Fibroblast of upper back skin (primary cell): ENCODE data around the gene LIMS1.
"Not testable (repeated sequence)": the region's sequence is repeated elsewhere in the genome, so short reads cannot be mapped to it uniquely, and the experiment has no call there.

ENCODE experiments used
- DNase-seq: peaks from one replicate; pipeline ENCODE4 v3.0.0-alpha.2; 2013

The LIMS1 gene, protein sequence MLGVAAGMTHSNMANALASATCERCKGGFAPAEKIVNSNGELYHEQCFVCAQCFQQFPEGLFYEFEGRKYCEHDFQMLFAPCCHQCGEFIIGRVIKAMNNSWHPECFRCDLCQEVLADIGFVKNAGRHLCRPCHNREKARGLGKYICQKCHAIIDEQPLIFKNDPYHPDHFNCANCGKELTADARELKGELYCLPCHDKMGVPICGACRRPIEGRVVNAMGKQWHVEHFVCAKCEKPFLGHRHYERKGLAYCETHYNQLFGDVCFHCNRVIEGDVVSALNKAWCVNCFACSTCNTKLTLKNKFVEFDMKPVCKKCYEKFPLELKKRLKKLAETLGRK

DNA sequence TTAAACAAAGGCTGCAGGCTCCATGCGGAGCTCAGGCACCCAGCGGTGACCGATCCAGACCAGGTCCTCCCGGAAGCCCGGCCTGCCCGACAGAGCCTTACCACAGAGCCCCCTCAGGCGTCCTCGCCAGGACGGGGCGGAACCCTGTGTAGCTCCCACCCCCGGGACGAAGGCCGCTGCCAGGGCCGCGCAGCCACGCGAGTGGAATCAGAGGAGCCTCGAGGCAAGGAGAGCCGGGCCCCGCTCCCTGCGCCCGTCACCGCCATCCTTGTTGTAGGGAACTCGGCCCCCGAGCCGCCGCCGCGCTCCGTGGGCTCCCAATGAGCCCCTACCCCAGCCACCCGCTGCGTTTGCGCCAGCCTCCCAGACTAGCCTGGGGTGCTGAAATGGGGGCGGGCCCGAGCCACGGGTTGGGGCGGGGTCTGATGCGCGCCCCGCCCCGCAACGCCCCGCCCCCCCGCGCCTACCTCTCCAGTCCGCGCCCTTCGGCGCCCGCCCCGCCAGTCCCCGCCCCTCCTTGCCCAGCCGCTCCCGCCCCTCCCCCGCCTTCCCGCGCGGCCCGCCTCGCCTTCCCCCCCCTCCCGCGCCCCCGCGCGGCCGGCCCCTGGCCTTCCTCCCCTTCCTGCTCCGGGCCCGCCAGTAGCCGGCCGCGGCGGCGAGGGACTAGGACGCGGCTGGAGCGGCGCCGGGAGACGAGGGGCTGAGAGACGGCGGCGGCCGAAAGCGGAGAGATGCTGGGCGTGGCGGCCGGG, at the start of gene LIMS1:
Gene LIMS1, plus strand, starts transcription at position 639 of the 752 bp plus-strand sequence. Its CDS starts 93 bp downstream, at position 732.
- DNase-seq: peak; percentile 88

DNA sequence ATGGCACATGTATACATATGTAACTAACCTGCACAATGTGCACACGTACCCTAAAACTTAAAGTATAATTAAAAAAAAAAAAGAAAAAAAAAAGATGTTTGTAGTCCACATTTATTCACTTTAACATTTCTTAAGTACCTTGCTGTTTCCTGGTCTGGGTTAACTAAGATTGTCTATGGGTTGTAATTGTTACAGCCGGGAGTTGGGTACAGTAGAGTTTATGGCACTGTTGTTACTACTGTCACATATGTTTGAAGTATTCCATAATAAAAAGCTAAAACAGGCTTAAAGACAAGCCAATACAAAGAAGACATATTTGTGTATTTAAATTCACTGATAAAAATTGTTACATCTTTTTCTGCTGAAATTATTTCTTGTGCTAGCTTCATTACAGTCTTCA, 49.0 kb upstream of the LIMS1 start:
- DNase-seq: no peak

DNA sequence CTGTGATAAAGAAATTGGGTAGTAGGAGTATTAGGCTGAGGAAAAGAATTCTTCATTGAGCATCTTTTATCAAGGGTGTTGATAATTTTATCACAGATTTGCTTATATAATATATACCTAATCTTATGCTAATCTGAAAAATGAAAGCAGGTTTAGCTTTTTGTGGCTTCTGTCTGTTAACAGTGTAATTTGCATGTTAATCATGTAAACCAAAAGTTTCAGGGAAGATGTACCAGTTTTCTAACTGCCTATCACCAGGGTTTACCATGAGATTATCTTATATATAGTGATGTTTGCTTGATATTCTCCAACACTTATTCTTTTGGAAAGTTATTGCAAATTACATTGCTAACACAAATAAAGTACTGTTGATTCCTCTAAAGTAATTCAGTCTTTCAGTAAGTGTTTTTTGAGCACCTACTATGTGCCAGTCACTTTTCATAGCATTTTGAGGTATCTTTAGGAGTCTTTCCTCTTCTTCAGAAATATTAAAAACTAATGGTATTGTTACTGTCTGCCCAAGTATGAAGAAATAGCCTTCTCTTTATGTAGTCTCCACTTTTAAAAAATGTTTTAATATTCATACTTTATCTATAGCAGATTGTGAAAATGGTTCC, 43.7 kb upstream of the LIMS1 start:
- DNase-seq: no peak

DNA sequence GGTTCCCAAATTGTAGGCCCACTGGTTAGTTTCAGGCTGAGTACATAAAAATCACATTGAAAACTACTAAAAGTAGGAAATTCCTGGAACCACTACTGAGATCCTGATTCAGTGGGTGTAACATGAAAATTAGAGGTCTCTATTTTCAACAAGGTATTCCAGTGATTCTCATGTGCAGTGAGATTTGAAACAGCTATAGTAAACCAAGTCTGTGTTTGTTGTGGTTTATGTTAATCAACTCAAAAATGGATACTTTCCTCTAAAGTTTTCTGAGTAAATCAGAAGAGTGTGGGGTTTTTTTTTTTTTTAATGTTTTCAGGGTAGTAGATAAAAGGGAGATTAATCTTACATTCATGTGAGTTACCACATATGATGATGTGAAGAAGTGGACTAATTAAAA, 42.4 kb upstream of the LIMS1 start:
- no peak for DNase-seq

DNA sequence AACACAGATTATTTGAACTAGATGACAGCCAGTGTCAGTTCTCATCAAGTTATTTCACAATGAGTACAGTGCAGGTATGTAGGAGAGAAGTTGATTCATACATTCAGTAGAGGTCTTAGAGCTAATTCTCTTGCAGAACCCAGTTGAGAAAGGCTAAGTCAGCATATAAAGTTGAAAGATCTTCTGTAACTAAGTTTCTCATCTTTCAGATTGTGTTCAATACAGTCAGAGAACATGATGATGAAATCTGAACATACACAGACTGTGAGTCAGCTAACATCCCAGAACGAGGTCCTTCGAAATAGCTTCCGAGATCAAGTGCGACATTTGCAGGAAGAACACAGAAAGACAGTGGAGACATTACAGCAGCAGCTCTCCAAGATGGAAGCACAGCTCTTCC, 41.9 kb upstream of the LIMS1 start:
- DNase-seq: peak; percentile 93

DNA sequence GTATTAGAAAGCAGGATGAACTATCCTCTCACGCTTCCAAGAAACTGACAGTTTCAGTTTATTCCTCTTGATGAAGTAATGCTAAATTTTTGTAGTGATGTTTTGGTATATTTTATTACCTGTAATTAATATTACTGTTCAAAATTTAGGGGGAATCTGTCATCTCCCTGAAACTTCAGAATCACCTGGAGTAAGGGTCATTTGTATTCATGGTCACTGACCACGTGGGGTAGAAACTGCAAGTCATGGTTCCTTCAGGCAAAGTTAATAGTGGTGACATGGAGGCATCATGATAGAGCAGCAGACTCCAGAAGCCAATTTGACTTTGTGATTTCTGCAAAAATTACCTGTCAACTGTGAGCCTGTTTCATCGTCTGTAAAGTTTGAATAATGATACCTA, 38.1 kb upstream of the LIMS1 start:
- DNase-seq: not testable (repeated sequence)

DNA sequence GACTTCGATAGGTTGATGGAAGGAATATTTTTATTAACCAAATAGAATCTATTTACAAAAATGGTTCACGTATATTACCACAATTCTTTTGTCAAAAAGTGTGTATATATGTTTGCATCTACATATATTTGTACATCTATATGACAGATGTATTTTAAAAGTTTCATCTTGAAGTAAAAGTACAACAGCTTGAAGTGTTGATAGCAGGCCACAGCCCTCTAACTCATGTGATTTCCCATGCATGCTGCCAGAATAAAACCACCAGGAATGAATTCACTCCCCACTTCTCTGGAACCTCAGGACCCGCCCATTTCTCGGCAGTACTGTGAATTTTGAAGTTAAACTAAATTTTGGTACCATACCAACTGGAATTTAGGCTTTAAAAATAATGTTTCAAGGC, 26.6 kb upstream of the LIMS1 start:
- DNase-seq: not testable (repeated sequence)

DNA sequence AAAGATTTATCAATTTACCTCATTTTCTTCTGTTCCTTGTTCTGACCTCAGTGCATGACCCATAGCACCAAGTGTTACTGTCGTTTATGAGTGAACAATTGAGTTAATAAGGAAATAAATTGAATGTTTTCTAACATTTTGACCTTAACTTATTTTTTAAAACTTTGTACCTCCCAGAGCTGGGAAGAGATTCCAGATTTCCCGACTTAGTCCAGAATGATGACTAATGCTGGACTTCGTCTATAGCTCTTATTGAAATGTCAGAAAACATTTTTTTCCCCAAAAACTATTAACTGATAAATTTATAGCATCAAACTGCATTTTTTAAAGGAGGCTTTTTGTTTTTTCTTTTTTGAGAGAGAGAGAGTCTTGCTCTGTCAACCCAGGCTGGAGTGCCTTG, 21.8 kb upstream of the LIMS1 start:
- DNase-seq: peak; percentile 24

DNA sequence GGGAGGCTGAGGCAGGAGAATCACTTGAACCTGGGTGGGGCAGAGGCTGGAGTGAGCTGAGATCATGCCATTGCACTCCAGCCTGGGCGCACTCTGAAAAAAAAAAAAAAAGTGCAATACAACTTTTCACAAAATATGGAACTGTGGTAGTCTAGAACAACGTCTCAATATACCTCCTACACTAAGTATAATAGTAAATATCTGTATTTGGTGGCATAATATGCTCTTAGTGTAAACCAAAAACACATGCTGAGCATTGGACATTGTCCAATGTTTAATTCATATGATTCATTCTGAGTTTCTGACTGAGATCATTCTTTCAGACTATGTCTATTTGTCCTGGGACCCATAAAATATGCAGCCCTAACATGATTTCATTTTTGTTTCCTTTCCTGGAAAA, 19.8 kb upstream of the LIMS1 start:
- not testable (repeated sequence) for DNase-seq

DNA sequence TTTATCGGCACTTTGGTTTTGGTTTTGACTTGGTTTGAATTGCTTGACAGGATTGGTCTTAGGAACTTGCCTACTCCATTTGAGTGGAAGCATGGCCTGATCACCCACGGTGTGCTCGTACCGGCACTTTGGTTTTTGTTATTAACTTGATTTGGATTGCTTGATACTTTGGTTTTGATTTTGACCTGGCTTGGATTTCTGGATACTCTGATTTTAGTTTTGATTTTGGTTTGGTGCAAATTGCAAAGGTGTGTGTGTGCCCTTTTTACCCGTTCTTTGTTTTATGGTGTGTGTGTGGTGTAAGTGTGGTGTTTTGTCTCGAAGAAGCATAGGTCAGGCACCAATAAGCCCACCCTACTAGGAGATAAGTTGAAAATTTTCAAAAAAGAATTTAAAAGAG, 9.6 kb upstream of the LIMS1 start:
- DNase-seq: not testable (repeated sequence)

DNA sequence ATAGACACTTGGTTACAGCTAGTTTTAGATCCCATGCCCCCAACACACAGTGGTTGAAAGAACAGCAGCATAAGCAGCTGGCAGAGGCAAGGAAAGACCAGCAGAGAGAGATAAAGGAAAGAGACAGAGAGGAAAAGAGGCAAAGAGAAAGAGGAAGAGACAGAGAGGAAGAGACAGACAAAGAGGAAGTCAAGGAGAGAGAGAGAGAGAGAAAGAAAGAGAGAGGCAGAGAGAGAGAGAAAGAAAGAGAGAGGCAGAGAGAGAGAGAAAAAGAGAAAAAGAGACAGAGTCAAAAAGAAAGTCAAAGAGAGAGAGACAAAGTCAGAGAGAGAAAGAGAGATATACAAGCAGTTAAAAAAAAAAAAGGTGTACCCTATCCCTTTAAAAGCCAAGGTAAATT, 9.0 kb upstream of the LIMS1 start:
- DNase-seq: not testable (repeated sequence)

DNA sequence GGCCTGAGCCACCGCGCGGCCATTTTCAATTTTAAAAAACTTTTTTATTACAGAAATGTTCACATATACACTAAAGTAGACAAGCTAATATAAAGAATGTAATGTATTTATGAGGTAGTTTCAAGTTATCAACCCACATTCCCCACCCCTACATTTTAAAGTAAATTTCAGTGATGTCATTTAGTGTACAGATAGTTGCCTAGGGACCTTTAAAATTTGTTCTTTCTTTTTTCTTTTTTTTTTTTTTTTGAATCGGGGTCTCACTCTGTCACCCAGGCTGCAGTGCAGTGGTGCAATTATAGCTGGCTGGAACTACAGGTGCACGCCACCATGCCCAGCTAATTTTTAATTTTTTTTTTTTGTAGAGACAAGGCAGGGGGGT, 2.6 kb upstream of the LIMS1 start:
- no peak for DNase-seq

DNA sequence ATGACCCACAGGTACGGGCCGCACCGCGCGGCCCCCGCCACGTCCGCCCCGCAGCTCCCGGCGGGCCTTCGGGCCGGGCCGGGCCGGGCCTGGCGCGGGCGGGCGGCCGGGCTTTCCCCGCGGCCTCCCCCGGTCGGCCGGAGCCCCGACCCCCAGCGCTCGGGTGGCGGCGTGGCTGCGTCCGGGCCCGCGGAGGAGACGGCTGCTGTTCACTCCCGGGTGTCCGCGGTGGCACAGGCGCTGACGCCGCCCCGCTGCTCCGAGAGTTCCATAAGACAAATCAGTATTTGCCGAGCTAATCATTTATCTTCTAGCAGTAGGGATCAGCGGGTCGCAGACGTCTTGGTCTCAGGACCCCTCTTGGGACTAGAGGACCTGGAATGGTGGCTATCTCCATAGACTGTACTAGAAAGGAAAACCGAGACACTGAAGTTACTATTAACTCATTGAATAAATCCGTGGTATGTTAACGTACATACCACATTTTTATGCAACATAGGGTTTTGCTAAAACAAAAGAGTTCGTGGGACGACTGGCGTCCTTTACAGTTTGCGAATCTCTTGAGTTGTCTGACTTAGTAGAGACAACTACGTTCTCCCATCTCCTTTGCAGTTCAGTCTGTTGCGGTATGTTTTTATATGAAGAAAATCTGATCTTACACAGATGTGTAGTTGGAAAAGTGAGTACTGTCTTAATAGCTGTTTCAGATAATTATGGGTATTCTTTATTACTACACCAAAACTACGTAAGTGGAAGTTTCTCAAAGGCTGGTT, 500 bp downstream of the LIMS1 start:
- DNase-seq: peak; percentile 30

DNA sequence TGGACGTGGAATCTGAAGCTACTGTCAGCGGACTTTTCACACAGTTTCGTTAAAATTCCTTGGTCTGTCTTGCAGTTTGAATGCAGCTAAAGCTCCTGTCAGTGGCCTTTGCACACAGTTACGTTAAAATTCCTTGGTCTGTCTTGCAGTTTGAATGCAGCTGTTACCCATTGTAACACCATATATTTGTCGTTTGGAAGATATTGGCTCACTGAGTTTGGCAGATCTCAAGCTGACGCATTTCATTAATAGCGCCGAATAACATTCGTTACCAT, 1.0 kb downstream of the LIMS1 start:
- DNase-seq: peak; percentile 36

DNA sequence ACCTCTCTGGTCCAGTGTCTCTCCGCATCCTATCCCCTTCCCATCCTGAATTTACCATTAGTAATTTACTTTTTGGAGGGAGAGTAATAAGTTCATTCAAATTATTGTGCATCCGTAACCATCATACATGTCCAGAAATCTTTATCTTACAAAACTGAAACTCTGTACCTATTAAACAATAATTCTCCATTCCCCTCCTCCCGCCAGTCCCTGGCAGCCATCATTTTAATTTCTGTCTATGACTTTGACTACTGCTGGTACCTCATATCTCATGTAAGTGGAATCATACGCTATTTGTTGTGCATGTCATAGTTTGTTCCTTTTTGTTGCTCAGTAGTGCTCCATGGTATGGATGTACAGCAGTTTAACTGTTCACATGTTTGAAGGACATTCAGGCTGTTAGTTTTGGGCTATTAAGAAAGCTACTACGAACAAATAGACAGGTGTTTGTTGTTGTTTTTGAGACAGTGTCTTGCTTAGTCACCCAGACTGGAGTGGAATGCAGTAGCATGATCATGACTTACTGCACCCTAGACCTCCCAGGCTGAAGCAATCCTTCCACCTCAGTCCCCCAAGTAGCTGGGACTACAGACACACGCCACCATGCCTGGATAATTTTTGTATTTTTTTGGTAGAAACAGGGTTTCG, 2.0 kb downstream of the LIMS1 start:
- DNase-seq: peak; percentile 51

DNA sequence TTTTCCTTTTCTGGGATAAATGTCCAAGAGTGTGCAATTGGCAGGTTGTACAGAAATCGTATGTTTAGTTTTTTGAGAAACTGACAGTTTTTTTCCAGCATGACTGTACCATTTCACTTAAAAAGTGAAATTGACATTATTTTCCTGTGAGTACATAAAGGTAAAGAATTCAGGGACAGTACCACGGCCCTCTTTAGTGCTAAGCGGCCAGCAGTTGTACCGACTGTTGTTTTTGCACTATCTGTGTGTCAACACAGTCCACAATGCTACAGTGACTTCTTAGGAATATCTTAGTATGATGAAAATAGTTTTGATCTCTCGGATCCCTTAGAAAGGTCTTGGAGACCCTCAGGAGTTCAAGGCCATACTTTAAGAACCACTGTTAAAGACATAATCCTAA, 2.6 kb downstream of the LIMS1 start:
- no peak for DNase-seq

DNA sequence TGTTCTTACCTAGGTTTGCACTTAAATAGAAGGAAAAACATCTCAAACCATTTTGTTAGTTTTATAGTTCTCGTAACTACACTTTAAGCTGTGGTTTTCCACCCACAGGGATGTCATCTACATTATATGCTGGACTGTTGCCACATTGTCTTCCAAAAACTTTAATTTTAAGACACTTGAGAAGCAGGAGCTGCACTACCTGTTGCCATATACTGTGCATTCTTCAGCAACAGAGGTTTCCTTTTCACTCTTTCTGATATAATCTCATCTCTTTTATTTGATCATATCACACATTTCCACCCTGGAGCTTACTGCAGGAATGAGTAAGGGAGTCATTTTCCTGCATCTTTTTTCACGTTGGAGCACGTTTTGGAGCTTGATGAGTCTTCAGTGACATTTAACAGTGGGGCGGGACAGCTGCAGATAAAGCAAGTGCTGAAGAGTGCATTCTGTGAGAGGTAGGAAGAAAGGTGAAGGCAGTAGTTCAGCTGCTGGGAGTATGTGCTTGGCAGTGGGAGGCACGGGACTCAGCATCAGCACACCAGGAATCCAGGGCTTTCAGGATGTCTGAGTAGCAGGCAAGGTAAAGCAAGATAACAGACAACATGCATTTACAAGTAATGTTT, 3.8 kb downstream of the LIMS1 start:
- no peak for DNase-seq

DNA sequence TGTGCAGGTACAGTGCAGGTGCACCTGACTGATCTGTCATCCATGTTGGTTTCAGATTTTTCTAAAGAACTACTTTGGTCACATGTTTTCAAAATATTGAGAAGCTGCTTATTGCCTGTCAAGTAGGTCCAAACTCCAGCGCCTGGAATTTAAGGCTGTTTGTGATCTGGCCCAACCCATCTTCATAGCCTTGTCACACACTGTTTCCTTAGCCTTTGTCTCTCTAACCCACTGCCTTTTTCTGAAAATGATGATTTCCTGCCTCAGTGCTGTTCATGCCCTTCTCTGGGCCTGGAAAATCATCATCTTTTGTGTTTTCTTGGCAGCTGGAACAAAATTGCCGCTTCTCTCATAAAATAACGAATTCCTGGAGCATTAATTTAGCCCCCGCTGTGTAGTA, 7.2 kb downstream of the LIMS1 start:
- no peak for DNase-seq

DNA sequence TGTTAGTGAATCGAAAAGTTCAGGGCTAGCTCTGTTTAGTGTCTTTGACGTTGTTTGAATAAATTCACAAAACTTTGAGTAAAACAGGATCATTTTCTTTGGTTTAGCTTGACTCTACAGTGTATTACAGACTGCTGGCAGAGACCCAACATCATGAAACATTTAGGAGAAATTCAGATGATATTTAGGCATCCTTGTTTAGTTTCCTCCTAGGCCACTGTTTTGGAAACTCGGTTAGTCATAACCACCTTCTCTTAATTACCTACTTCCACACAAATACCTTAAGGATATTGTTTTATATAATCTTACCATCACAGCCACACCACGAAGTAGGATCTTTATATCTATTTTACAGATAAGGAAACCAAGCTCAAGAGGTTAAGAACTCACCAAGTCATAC, 7.8 kb downstream of the LIMS1 start:
- DNase-seq: peak; percentile 70

DNA sequence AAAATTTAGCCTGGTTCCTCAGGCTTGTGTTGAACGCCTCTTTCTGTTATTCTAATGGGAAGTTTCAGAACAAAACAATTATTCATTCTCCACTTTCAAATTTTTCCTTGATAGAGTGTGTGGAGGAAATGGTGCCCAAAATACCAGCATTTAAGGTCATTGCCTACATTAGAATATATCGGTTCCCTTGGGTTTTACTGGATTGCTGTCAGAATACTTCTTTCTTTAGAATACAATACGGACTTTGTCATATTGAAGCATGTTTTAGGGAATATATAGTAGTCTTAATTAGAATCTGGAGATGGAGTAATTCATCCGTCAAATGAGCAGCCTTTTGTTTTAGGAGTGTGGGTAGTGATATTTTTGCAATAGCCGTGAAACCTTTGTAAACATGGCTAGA, 13.3 kb downstream of the LIMS1 start:
- DNase-seq: no peak

DNA sequence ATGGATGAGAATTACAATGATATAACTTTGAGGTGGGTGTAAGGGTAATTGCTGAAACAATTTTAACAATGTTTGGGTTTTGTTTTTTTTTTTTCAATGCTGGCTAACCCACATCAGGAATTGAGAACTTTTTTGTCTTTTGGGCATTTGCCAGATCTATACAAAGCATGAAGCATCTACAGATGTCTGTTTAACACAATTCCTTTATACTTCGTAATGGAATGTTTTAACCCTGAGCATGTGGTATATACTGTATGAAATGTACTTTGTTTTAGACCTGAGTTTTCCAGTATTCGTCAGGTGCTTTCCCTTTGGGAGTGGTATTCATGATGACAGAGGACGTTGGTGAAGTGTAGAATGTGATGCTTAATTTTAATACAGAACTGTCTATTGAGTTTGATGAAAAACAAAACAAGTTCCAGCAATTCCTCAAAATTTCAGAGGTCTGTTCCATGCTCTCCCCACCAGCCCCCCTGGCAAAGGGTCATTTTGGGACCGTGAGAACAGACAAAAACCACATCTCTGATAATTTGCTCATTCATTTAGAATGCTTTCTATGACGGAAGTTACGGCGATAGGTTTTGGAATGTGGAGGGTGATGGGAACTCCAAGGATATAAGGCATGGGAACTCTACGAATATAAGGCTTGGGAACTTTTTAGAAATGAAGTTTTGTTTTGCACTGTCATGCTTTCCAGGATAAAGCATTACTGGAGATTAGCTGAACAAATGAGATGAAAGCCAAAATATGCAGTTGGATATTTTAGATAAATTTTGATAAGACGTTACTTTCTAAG, 14.1 kb downstream of the LIMS1 start:
- peak; percentile 85 for DNase-seq

DNA sequence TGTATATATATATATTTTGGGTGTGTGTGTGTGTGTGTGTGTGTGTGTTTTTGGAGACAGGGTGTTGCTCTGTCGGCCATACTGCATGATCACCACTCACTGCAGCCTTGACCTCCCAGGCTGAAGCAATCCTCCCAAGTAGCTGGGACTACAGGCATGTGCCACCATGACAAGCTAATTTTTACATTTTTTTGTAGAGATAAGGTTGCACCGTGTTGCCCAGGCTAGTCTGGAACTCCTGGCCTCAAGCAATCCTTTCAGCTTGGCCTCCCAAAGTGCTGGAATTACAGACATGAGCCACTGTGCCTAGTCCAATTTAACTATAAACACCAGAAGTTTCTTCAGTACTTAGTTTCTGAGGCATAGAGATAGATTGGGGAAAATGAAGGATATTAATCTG, 18.3 kb downstream of the LIMS1 start:
- no peak for DNase-seq
